Ascending aorta (tissue), 2 donors: Measurements from ENCODE around the gene FMN1. TPM values are rescaled to one million over a fixed set of nuclear protein-coding genes. Genes with fewer than 3 reads are reported as not detected.

Experiments
- DNase-seq, 2 donors: peaks; one replicate each; pipeline ENCODE4 v3.0.0-alpha.2; 2019; ENCODE audit warnings: low spot score in 2 of 2
- H3K27ac ChIP-seq, 2 donors: fragments of 200-600 bp; sonication (generic); one replicate each; pipeline ENCODE4 v1.5.1; 2016 to 2017; ENCODE audit warnings: mild to moderate bottlenecking in 1 of 2
- H3K27me3 ChIP-seq: fragments of 200-600 bp; sonication (generic); one replicate; pipeline ENCODE4 v1.5.1; 2017
- H3K36me3 ChIP-seq, 2 donors: fragments of 200-600 bp; sonication (generic); one replicate each; pipeline ENCODE4 v1.5.1; 2016
- H3K4me1 ChIP-seq, 2 donors: fragments of 200-600 bp; sonication (generic); one replicate each; pipeline ENCODE4 v1.5.1; 2016 to 2017; ENCODE audit warnings: mild to moderate bottlenecking in 1 of 2
- H3K4me3 ChIP-seq, 2 donors: fragments of 200-600 bp; sonication (generic); one replicate each; pipeline ENCODE4 v1.5.1; 2016 to 2017; ENCODE audit warnings: mild to moderate bottlenecking in 1 of 2
- H3K9me3 ChIP-seq, 2 donors: fragments of 200-600 bp; sonication (generic); one replicate each; pipeline ENCODE4 v1.5.1; 2016
- CTCF ChIP-seq, 3 experiments: fragments of 200-600 bp in 2 of 3; fragments of 450-650 bp in 1 of 3; sonication (generic) in 2 of 3; IDR thresholded peaks; one replicate each; pipeline ENCODE4 v1.5.1; 2016 to 2019; ENCODE audit warnings: antibody characterized with exemption in 3 of 3, mild to moderate bottlenecking in 1 of 3, moderate library complexity in 1 of 3
- intact Hi-C: fragments of 100-400 bp; cut with DNase I; formaldehyde crosslinking; loops from one replicate; pipeline ENCODE4 v1.15.1; 2023
- total RNA-seq: library from RNA; depleted of rRNA; stranded (reverse); fragments of >200 nt; gene quantifications from one replicate; pipeline ENCODE4 v1.1.0, GENCODE V29; 2016

The FMN1 gene
- total RNA-seq, 1 donor from 2014 or later = 4.3 TPM

- peaks cover 0 to 2% of the 10 kb centered on the region in 2 donors for H3K4me1 ChIP-seq
- no peak for DNase-seq
- TF ChIP-seq CTCF (IDR thresholded peaks at IDR 0.05) = no peak
- no peak overlapping the region for H3K27ac ChIP-seq
- H3K4me3 ChIP-seq = no peak overlapping the region
- intact Hi-C loops = no loop called here
- no peaks in the 10 kb centered on the region for H3K36me3 ChIP-seq
- H3K9me3 ChIP-seq = no peaks in the 10 kb centered on the region
- no peaks in the 10 kb centered on the region for H3K27me3 ChIP-seq
Measured at GRCh38 chr15:33125894-33126537, 68.5 kb downstream of the FMN1 start.

- Histone ChIP-seq H3K36me3 (no peaks in the 10 kb centered on the region), H3K9me3 (no peaks in the 10 kb centered on the region), H3K4me1 (peaks cover 0 to 2% of the 10 kb centered on the region in 2 donors), H3K27ac (no peak overlapping the region), H3K27me3 (no peaks in the 10 kb centered on the region), H3K4me3 (no peak overlapping the region)
- DNase-seq = no peak
- intact Hi-C loops = no loop called here
- TF ChIP-seq CTCF (IDR thresholded peaks at IDR 0.05) = no peak
Measured at GRCh38 chr15:33124811-33125210, 69.7 kb downstream of the FMN1 start.

- H3K36me3 ChIP-seq = no peaks in the 10 kb centered on the region
- H3K4me1 ChIP-seq = peaks cover 0 to 2% of the 10 kb centered on the region in 2 donors
- no peak overlapping the region for H3K4me3 ChIP-seq
- no peak overlapping the region for H3K27ac ChIP-seq
- no peaks in the 10 kb centered on the region for H3K9me3 ChIP-seq
- H3K27me3 ChIP-seq = no peaks in the 10 kb centered on the region
- no peak for DNase-seq
- TF ChIP-seq CTCF (IDR thresholded peaks at IDR 0.05) = no peak
- intact Hi-C loops = no loop called here
Measured at GRCh38 chr15:33124279-33124678, 70.2 kb downstream of the FMN1 start.

- Histone ChIP-seq H3K4me3 (no peak overlapping the region), H3K36me3 (no peaks in the 10 kb centered on the region), H3K9me3 (no peaks in the 10 kb centered on the region), H3K27ac (no peak overlapping the region), H3K27me3 (no peaks in the 10 kb centered on the region), H3K4me1 (no peaks in the 10 kb centered on the region)
- DNase-seq = no peak
- intact Hi-C loops = no loop called here
- TF ChIP-seq CTCF (IDR thresholded peaks at IDR 0.05) = no peak
Measured at GRCh38 chr15:33119865-33120264, 74.6 kb downstream of the FMN1 start.

- Histone ChIP-seq H3K27ac (no peak overlapping the region), H3K4me1 (no peaks in the 10 kb centered on the region), H3K27me3 (no peaks in the 10 kb centered on the region), H3K4me3 (no peak overlapping the region), H3K9me3 (no peaks in the 10 kb centered on the region), H3K36me3 (no peaks in the 10 kb centered on the region)
- DNase-seq = no peak
- no peak for TF ChIP-seq CTCF (IDR thresholded peaks at IDR 0.05)
- intact Hi-C loops = no loop called here
Measured at GRCh38 chr15:33119273-33119672, 75.2 kb downstream of the FMN1 start.

GRCh38 chr15:33116198-33116597 lies 78.3 kb downstream of the FMN1 start:
- Histone ChIP-seq H3K9me3 (no peaks in the 10 kb centered on the region), H3K4me1 (no peaks in the 10 kb centered on the region), H3K36me3 (no peaks in the 10 kb centered on the region), H3K4me3 (no peak overlapping the region), H3K27ac (no peak overlapping the region), H3K27me3 (no peaks in the 10 kb centered on the region)
- TF ChIP-seq CTCF (IDR thresholded peaks at IDR 0.05) = no peak
- DNase-seq = no peak
- intact Hi-C loops = no loop called here
